ENCODE data around the gene DNAJC16. TPM values are rescaled to one million over a fixed set of nuclear protein-coding genes. Genes with fewer than 3 reads are reported as not detected.
A peak's percentile ranks its signal among the peaks of the same experiment; 100 is the strongest.

The DNAJC16 gene
- total RNA-seq, 2 experiments from 2014 or later, result 9.1 to 16.8 TPM

- CTCF ChIA-PET (ENCODE audit: unreplicated experiment), result no interaction called here
- Histone ChIP-seq H4K20me1 (ENCODE audit: insufficient read depth, low read length) (peaks cover 12% of the 10 kb centered on the region; the same call in 1 of the 2 replicates), H2AFZ (ENCODE audit: low read length) (peak overlapping the region; percentile 91), H3K4me3 (ENCODE audit: low read depth, low read length, poor library complexity, severe bottlenecking) (peak overlapping the region; percentile 99), H3K36me3 (ENCODE audit: insufficient read depth, low read length) (peaks cover 26% of the 10 kb centered on the region), H3K9me3 (ENCODE audit: low read length) (no peaks in the 10 kb centered on the region), H3K27ac (ENCODE audit: low read depth, low read length, poor library complexity, severe bottlenecking) (peak overlapping the region; percentile 71), H3K79me2 (ENCODE audit: insufficient read depth, low read depth, low read length) (peaks cover 42% of the 10 kb centered on the region), H3K4me2 (ENCODE audit: low read length) (peak overlapping the region; percentile 75), H3K9me2 (ENCODE audit: insufficient read depth, low read length) (no peaks in the 10 kb centered on the region), H3K4me1 (ENCODE audit: insufficient read depth, low read length, poor library complexity, severe bottlenecking) (peaks cover 28% of the 10 kb centered on the region)
- POLR2A ChIA-PET, result interaction anchor here (0.5 to 1.0 kb wide), 7 partner anchors 11 to 149 kb away, joined by 3 to 5 read pairs (median 4); no protein-coding TSS in a partner anchor
- BruUV-seq (replicated peaks), result TSS peak; percentile 88
- no peak for DNase-seq (ENCODE audit: low spot score)
- TF ChIP-seq, protein P1, sequence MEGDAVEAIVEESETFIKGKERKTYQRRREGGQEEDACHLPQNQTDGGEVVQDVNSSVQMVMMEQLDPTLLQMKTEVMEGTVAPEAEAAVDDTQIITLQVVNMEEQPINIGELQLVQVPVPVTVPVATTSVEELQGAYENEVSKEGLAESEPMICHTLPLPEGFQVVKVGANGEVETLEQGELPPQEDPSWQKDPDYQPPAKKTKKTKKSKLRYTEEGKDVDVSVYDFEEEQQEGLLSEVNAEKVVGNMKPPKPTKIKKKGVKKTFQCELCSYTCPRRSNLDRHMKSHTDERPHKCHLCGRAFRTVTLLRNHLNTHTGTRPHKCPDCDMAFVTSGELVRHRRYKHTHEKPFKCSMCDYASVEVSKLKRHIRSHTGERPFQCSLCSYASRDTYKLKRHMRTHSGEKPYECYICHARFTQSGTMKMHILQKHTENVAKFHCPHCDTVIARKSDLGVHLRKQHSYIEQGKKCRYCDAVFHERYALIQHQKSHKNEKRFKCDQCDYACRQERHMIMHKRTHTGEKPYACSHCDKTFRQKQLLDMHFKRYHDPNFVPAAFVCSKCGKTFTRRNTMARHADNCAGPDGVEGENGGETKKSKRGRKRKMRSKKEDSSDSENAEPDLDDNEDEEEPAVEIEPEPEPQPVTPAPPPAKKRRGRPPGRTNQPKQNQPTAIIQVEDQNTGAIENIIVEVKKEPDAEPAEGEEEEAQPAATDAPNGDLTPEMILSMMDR (conservative IDR thresholded peaks at IDR 0.05; ENCODE audit: low read length), result no peak
- no peak for TF ChIP-seq EZH2phosphoT487 (IDR thresholded peaks at IDR 0.05; ENCODE audit: borderline replicate concordance, low read depth, low read length)
- intact Hi-C loops (cut with micrococcal nuclease; ENCODE audit: unreplicated experiment), result loop anchor here (1.0 to 2.0 kb wide), 2 partner anchors 80 to 90 kb away; partner anchors contain the start of gene DNAJC16
Observed at GRCh38 chr1:15616373-15617172, 89.9 kb downstream of the DNAJC16 start.

GRCh38 chr1:15617173-15618076, 90.8 kb downstream of the DNAJC16 start, which contains the start of gene DDI2:
Gene DDI2 (plus strand): TSS chr1:15617458. CDS start chr1:15617671, 213 bp downstream.
- ChIA-PET CTCF (ENCODE audit: unreplicated experiment) (interaction anchor here (0.7 kb wide), 1 partner anchor 80 kb away, joined by 3 read pairs; no protein-coding TSS in a partner anchor), POLR2A (interaction anchor here (0.5 to 1.6 kb wide), 12 partner anchors 10 to 97 kb away, joined by 3 to 10 read pairs (median 4); no protein-coding TSS in a partner anchor)
- TF ChIP-seq, protein P1 (conservative IDR thresholded peaks at IDR 0.05; ENCODE audit: low read length), result no peak
- no peak for TF ChIP-seq EZH2phosphoT487 (IDR thresholded peaks at IDR 0.05; ENCODE audit: borderline replicate concordance, low read depth, low read length)
- no TSS peak for BruUV-seq (replicated peaks)
- peak; percentile 92 for DNase-seq (ENCODE audit: low spot score)
- peak within 1 kb of the TSS; percentile 99 for H3K4me3 ChIP-seq (ENCODE audit: low read depth, low read length, poor library complexity, severe bottlenecking)
- peaks cover 30% of the 10 kb centered on the region for H3K36me3 ChIP-seq (ENCODE audit: insufficient read depth, low read length)
- intact Hi-C loops (cut with micrococcal nuclease; ENCODE audit: unreplicated experiment), result loop anchor here (1.0 to 2.0 kb wide), 3 partner anchors 46 to 91 kb away; partner anchors contain the start of gene DNAJC16
- H2AFZ ChIP-seq (ENCODE audit: low read length), result peak within 1 kb of the TSS; percentile 91
- peaks cover 51% of the 10 kb centered on the region for H3K79me2 ChIP-seq (ENCODE audit: insufficient read depth, low read depth, low read length)
- H3K9me3 ChIP-seq (ENCODE audit: low read length), result no peaks in the 10 kb centered on the region
- peaks cover 28% of the 10 kb centered on the region for H3K4me1 ChIP-seq (ENCODE audit: insufficient read depth, low read length, poor library complexity, severe bottlenecking)
- peak within 1 kb of the TSS; percentile 71 for H3K27ac ChIP-seq (ENCODE audit: low read depth, low read length, poor library complexity, severe bottlenecking)
- peaks cover 12% of the 10 kb centered on the region; the same call in 1 of the 2 replicates for H4K20me1 ChIP-seq (ENCODE audit: insufficient read depth, low read length)
- H3K9me2 ChIP-seq (ENCODE audit: insufficient read depth, low read length), result no peaks in the 10 kb centered on the region
- peak within 1 kb of the TSS; percentile 92 for H3K4me2 ChIP-seq (ENCODE audit: low read length)

Data from OCI-LY7 (cell line).